Measurements from ENCODE around the gene DNAJB1.

Gene DNAJB1

GRCh38 chr19:14471436-14472187 is 46.6 kb downstream of the DNAJB1 start:
- no peak for DNase-seq

GRCh38 chr19:14470031-14470876 is 47.9 kb downstream of the DNAJB1 start:
- no peak for DNase-seq

- DNase-seq = no peak
Observed at GRCh38 chr19:14467816-14468215, 50.4 kb downstream of the DNAJB1 start.

- no peak for DNase-seq
Observed at GRCh38 chr19:14467391-14467790, 50.8 kb downstream of the DNAJB1 start.

Measured in NCI-H510A (cell line).